GM19455 (cell line): ENCODE results near the gene KCND1.
A peak's percentile ranks its signal among the peaks of the same experiment; 100 is the strongest.

ENCODE experiments used
- ATAC-seq: cut with Tn5 transposase; IDR thresholded peaks from one replicate; pipeline ENCODE4 v1.9.1; 2021; ENCODE audit not compliant: unreplicated experiment

The KCND1 gene

GRCh38 chrX:48914593-48915493, 56.8 kb downstream of the KCND1 start:
- no peak for ATAC-seq

- no peak for ATAC-seq
Observed at GRCh38 chrX:48913605-48914366, 57.9 kb downstream of the KCND1 start.

GRCh38 chrX:48911412-48912182, 60.0 kb downstream of the KCND1 start, which contains the start of gene SLC35A2:
Gene SLC35A2 (minus strand): TSS chrX:48911646. CDS start chrX:48911636, 10 bp downstream.
- peak; percentile 66 for ATAC-seq
